Left hindlimb (tissue), 1 donor: ENCODE results near the gene VKORC1.

Experiments used
- DNase-seq: peaks from one replicate; pipeline ENCODE4 v3.0.0-alpha.2; 2018

Gene VKORC1

DNA sequence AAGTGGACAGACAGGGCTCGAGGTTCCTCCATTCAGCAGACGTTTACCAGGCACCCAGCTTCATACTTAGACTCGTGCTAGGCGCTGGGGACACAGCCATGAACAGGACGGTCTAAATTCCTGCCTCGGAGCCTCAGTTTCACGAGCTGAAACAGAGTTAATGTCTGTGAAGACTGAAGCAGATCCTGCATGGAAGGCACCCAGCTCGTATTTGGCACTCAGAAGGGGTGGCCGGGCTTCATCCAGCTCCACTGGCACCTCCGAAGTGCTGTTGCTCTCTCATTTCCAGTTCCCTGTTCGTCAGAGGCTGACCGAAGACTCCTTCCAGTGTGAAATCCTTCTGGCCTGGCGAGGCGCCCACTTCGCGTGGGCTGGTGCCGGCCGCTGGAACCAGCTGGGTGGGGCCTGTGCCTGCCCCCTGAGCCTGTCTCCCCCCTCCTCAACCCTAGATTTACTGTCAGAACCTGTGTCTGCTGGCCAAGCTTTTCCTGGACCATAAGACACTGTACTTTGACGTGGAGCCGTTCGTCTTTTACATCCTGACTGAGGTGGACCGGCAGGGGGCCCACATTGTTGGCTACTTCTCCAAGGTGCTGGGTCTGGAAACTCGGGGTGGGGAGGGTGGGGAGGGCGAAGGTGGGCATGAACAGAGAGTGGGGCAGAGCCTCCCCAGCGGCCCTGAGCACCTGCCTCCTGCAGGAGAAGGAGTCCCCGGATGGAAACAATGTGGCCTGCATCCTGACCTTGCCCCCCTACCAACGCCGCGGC is 35.2 kb upstream of the VKORC1 start:
- no peak for DNase-seq

DNA sequence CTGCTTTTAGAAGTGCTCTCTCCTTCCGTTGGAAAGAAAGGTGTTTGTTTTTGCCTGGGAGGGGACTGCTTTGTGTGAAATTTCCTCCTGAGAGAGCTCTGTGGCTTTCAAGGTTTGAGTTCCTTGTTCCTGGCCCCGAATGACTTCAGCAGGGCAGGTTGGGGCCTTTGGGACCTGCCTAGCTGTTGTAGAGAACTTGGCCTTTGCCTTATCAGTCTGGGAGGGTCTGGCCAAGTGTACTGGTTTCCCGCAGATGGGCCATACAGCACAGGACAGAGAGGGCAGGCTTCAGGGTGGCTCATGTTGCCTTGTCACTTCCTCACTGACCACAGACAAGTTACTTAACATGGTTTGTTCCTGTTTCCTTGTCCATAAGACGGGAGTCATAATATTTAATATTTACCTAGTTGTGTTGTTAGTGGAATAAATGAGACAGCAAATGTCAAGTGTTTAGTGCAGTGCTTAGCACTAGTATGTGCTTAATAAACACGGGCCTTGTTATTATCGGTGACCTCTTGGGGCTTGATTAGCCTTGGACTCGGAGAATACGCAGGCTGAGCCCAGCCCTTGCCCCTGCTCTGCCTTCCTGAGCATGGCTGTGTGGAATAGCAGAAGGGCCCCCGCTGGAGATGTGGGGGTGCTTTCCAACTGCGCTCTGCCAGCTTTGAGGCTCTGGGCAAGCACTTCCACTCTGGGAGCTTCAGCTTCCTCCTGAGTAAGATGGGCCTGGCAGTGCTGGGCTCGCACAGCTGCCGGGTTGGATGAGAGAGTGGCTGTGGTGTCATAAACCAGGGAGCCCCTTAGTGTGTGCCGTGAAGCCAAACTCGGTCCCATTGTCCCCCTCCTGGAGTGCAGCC is 34.3 kb upstream of the VKORC1 start:
- DNase-seq, result no peak

- DNase-seq, result no peak
These were observed 32.6 kb upstream of the VKORC1 start for GRCh38 chr16:31127182-31127581.

GRCh38 chr16:31125844-31126243 is 31.2 kb upstream of the VKORC1 start:
- DNase-seq, result no peak

DNA sequence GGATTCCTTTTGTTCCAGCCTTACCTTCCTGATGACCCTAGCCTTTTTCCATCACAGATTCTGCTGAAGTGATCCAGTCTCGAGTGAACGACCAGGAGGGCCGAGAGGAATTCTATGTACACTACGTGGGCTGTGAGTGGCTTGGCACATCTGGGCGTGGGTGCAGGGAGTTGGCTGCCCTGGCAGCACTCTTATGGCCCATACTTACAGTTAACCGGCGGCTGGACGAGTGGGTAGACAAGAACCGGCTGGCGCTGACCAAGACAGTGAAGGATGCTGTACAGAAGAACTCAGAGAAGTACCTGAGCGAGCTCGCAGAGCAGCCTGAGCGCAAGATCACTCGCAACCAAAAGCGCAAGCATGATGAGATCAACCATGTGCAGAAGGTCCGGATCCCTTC is 25.5 kb upstream of the VKORC1 start:
- DNase-seq, result peak; percentile 16

DNA sequence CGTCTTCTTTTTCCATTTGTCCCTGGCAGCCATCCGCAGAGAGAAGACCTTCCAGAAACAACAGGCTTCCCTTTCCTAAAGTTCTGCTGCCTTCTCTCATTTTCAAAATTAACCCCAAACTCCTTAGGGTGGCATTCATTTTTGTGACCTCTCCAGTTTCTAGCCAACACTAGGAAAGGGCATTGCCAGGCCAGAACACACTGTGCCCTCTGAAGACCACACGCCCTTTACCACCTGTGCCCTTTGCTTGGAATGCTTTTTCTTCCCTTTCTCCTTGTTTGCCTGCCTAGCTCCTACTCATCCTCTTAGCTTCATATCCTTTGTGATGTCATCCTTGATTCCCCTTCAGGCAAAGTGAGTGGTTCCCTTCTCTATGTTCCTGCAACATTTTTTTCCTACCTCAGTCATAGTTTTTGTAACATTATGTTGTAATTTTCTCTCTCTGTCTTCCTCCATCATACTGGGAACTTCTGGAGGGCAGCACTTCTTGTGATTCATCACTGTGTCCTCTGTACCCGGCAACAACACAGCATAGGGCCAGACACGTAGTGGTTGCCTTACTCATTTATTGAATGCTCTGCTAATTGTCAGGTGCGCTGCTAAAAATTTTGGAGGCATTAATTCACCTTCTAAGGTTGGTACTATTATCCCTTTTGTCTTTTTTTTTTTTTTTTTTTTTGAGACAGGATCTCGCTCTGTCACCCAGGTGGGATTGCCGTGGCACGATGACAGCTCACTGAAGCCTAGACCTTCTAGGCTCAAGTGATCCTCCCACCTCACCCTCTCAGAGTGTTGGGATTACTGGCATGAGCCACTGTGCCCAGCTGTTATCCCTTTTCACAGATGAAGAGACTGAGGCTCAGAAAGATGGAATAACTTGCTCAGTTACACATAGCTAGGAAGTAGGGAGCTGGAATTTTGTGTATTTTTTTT is 23.9 kb upstream of the VKORC1 start:
- peak; percentile 21 for DNase-seq

GRCh38 chr16:31117384-31118222 is 23.0 kb upstream of the VKORC1 start, which contains the start of gene KAT8:
Gene KAT8, plus strand, starts transcription at chr16:31117664. Its CDS starts 18 bp downstream, at chr16:31117682.
- peak; percentile 99 for DNase-seq

GRCh38 chr16:31114468-31114867 is 19.9 kb upstream of the VKORC1 start:
- no peak for DNase-seq

GRCh38 chr16:31113121-31114120 is 18.8 kb upstream of the VKORC1 start:
- no peak for DNase-seq

DNA sequence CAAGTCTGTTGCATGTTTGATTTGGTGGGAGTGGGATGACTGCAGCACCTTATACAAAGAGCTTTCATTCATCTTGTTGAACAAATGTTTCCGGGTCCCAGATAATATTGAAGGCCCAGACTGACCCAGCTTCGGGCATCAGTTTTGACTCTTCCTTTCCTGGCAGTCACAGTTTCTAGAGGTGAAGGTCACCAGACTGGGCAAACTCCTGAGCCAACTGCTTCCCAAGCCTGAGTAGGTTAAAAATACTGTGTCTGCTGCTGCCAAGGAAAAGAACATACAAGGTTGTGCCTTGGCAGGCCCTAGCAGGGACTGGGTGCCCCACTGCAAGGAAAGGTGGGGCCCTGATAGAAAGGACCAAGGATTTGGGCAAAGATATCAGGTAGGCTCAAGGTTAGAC is 18.1 kb upstream of the VKORC1 start:
- DNase-seq, result no peak

GRCh38 chr16:31111881-31112466 is 17.4 kb upstream of the VKORC1 start:
- DNase-seq, result no peak

GRCh38 chr16:31110106-31111034 is 15.8 kb upstream of the VKORC1 start:
- no peak for DNase-seq

DNA sequence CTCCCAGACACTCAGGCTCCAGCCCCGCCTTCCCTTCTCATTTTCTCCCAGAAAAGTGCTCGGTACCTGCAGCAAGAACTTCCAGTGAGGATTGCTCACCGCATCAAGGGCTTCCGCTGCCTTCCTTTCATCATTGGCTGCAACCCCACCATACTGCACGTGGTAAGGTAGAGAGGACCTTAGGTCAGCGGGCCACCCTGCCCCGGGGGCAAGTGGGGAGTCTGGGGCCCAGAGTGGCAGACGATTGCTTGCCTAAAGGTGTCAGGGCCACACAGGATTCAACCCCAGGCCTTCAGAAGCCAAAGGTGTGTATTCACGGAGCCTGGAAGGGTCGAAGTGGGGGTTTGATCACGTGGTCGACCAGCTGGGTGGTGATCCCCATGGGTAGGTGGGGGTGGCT is 15.0 kb upstream of the VKORC1 start:
- DNase-seq, result no peak

DNA sequence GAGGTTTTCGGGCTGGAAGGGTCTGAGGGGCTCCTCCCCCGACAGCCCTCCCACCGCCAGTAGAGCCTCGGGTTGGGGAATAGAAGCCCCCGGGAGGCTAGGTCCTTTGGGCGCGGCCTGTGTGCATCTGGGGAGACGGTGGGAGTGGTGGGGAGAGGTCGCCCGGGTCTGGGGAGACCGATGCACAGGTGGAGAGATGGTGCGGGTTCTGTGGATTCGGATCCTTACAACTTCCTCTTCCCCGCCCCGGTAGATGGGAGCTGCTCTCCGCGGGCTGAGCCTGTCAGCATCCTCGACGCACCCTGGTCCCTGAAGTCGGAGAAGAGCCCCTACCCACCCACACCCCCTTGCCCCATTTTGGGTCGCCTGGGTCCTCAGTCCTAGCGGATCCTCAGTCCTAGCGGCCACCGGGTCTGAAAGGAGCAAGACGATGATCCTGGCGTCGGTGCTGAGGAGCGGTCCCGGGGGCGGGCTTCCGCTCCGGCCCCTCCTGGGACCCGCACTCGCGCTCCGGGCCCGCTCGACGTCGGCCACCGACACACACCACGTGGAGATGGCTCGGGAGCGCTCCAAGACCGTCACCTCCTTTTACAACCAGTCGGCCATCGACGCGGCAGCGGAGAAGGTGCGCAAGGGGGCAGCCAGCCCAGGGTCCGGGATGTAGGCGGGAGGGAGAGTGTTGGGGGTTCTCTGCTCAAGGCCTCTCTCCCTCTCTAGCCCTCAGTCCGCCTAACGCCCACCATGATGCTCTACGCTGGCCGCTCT is 14.4 kb upstream of the VKORC1 start:
- no peak for DNase-seq

- DNase-seq, result peak; percentile 81
These were observed 13.6 kb upstream of the VKORC1 start, which contains the start of gene BCKDK for GRCh38 chr16:31108035-31108793. Gene BCKDK, plus strand, starts transcription at chr16:31108386. Its CDS starts 838 bp downstream, at chr16:31109224.

DNA sequence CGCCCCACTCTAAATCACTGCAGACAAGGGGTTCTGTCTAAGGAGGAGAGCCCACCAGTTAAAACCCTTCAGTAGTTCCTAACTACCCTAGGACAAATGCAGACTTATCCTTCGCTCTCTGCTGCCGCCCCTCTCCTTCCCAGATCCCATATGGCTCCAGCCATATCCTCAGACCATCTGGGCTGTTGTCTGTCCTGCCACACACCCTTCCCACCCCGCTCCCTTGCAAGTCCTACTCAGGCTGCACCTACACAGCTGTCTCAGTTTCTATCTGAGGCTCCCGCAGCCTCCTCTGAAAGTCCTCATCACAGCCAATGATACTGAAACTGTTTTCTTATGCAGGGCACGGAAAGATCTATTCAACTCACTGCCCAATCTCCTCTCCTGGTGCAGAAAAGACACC is 12.9 kb upstream of the VKORC1 start:
- DNase-seq, result no peak
